HepG2 (cell line): ENCODE results near the gene KLHL33. TPM values are rescaled to one million over a fixed set of nuclear protein-coding genes. Genes with fewer than 3 reads are reported as not detected.
A peak's percentile ranks its signal among the peaks of the same experiment; 100 is the strongest.

Source experiments
- ARID3A ChIP-seq: IDR thresholded peaks from 2 replicates; pipeline ENCODE4 v1.6.1; 2012; ENCODE audit warnings: low read depth, low read length, improper control_type of control experiment
- BRD4 ChIP-seq: sonication (generic); formaldehyde crosslinking; IDR thresholded peaks from 2 replicates; pipeline ENCODE4 v1.4.0; 2020; ENCODE audit warnings: missing genetic modification reagents
- CCAR2 ChIP-seq: fragments of 200-400 bp; formaldehyde crosslinking; optimal IDR thresholded peaks from 2 replicates; pipeline ENCODE3; 2018; ENCODE audit warnings: low read depth, mild to moderate bottlenecking, low read length, moderate library complexity
- CENPT ChIP-seq: sonication (generic); formaldehyde crosslinking; IDR thresholded peaks from 2 replicates; pipeline ENCODE4 v1.8.0; 2022; ENCODE audit warnings: low read depth, mild to moderate bottlenecking, moderate library complexity, missing genetic modification reagents
- DNMT3B ChIP-seq: conservative IDR thresholded peaks from 2 replicates; pipeline ENCODE4 v1.6.1; 2016; ENCODE audit warnings: missing biosample characterization, control low read depth
- EHMT2 ChIP-seq: fragments of 200-600 bp; sonication (generic); IDR thresholded peaks from 2 replicates; pipeline ENCODE4 v1.7.0; 2017; ENCODE audit warnings: antibody characterized with exemption, low read depth, low read length, borderline replicate concordance
- HMGXB3 ChIP-seq: sonication (generic); formaldehyde crosslinking; IDR thresholded peaks from 2 replicates; pipeline ENCODE4 v1.4.0; 2020; ENCODE audit warnings: missing genetic modification reagents, borderline replicate concordance
- HNRNPL ChIP-seq: fragments of 200-400 bp; formaldehyde crosslinking; IDR thresholded peaks from 2 replicates; pipeline ENCODE4 v1.6.1; 2017; ENCODE audit warnings: mild to moderate bottlenecking, low read depth, low read length
- NR3C1 ChIP-seq: sonication (generic); formaldehyde crosslinking; IDR thresholded peaks from 2 replicates; pipeline ENCODE4 v1.4.0; 2020; ENCODE audit warnings: missing genetic modification reagents
- POLR2A ChIP-seq, 2 experiments: IDR thresholded peaks; 2 replicates each; pipeline ENCODE4 v1.6.1; 2011; ENCODE audit warnings: low read depth in 2 of 2, low read length in 2 of 2, mild to moderate bottlenecking in 1 of 2, moderate library complexity in 1 of 2; ENCODE audit not compliant: insufficient read depth in 1 of 2
- RFXAP ChIP-seq: sonication (generic); formaldehyde crosslinking; IDR thresholded peaks from 2 replicates; pipeline ENCODE4 v1.4.0; 2020; ENCODE audit warnings: missing genetic modification reagents, borderline replicate concordance
- SKI ChIP-seq: fragments of 450-650 bp; IDR thresholded peaks from one replicate; pipeline ENCODE4 v1.6.1; 2018; ENCODE audit warnings: mild to moderate bottlenecking; ENCODE audit not compliant: partially characterized antibody
- SMAD9 ChIP-seq: sonication (generic); formaldehyde crosslinking; IDR thresholded peaks from 2 replicates; pipeline ENCODE4 v1.5.1; 2020; ENCODE audit warnings: mild to moderate bottlenecking, missing genetic modification reagents
- TFE3 ChIP-seq: IDR thresholded peaks from 2 replicates; pipeline ENCODE4 v1.6.1; 2016
- ZFX ChIP-seq: sonication (generic); formaldehyde crosslinking; IDR thresholded peaks from 2 replicates; pipeline ENCODE4 v1.4.0; 2020; ENCODE audit warnings: mild to moderate bottlenecking, low read depth, missing genetic modification reagents, moderate library complexity
- ZKSCAN5 ChIP-seq: sonication (generic); formaldehyde crosslinking; IDR thresholded peaks from 2 replicates; pipeline ENCODE4 v1.5.1; 2020; ENCODE audit warnings: mild to moderate bottlenecking, missing genetic modification reagents
- ZNF20 ChIP-seq: sonication (generic); formaldehyde crosslinking; IDR thresholded peaks from 2 replicates; pipeline ENCODE4 v1.4.0; 2020; ENCODE audit warnings: mild to moderate bottlenecking, moderate library complexity, missing genetic modification reagents
- ZNF530 ChIP-seq: sonication (generic); formaldehyde crosslinking; IDR thresholded peaks from 2 replicates; pipeline ENCODE4 v1.5.0; 2020; ENCODE audit warnings: low read depth, mild to moderate bottlenecking, missing genetic modification reagents
- ZNF564 ChIP-seq: sonication (generic); formaldehyde crosslinking; IDR thresholded peaks from 2 replicates; pipeline ENCODE4 v1.8.1; 2023; ENCODE audit warnings: mild to moderate bottlenecking, missing genetic modification reagents
- ZNF644 ChIP-seq: IDR thresholded peaks from 2 replicates; pipeline ENCODE4 v1.6.1; 2016; ENCODE audit warnings: low read depth
- ZNF749 ChIP-seq: sonication (generic); formaldehyde crosslinking; IDR thresholded peaks from 2 replicates; pipeline ENCODE4 v1.8.0; 2022; ENCODE audit warnings: mild to moderate bottlenecking, missing genetic modification reagents, moderate library complexity, borderline replicate concordance
- ZNF83 ChIP-seq: sonication (generic); formaldehyde crosslinking; IDR thresholded peaks from 2 replicates; pipeline ENCODE4 v1.4.0; 2020; ENCODE audit warnings: missing genetic modification reagents, mild to moderate bottlenecking, borderline replicate concordance
- polyA plus RNA-seq, 8 experiments: library from polyadenylated mRNA; depleted of rRNA in 3 of 8; stranded (reverse) in 7 of 8; unstranded in 1 of 8; fragments of >200 nt; fragmentation: Illumina TruSeq in 4 of 8; extraction: Trizol in 4 of 8; gene quantifications; 2 replicates each; pipeline versions ENCODE4 v1.2.1 to v1.2.3, GENCODE V29; 2011 to 2016; ENCODE audit warnings: low read depth in 4 of 8, missing spikeins in 1 of 8, mixed read lengths in 1 of 8; ENCODE audit not compliant: insufficient read depth in 1 of 8
- total RNA-seq, 5 experiments: library from RNA; depleted of rRNA; stranded (reverse); fragments of >200 nt; fragmentation: Illumina TruSeq; extraction: Trizol; gene quantifications; 2 replicates each; pipeline ENCODE4 v1.2.3, GENCODE V29; 2016; ENCODE audit warnings: low read depth in 1 of 5

Gene KLHL33
- total and polyA plus RNA-seq, 2 of the 13 experiments (the other 11 are each of a cell fraction or from before 2014, with no cell fraction given): not detected

- TF ChIP-seq HMGXB3 (no peak), TFE3 (CRISPR knock-in tag) (no peak), SKI (no peak), DNMT3B (CRISPR knock-in tag) (no peak), HNRNPL (0 out of 2 replicates have a peak, but pooled peaks have one; percentile 19), ARID3A (no peak), BRD4 (no peak), ZNF83 (CRISPR knock-in tag) (peak; percentile 53; the same call in 1 of the 2 replicates), SMAD9 (no peak; the same call in 1 of the 2 replicates), CCAR2 (no peak), ZNF564 (CRISPR knock-in tag) (0 out of 2 replicates have a peak, but pooled peaks have one; percentile 60), EHMT2 (no peak), CENPT (peak; percentile 89), ZNF644 (CRISPR knock-in tag) (no peak), NR3C1 (CRISPR knock-in tag) (no peak), RFXAP (CRISPR knock-in tag) (0 out of 2 replicates have a peak, but pooled peaks have one; percentile 39), ZNF749 (peak; percentile 76; the same call in 1 of the 2 replicates), ZFX (CRISPR knock-in tag) (0 out of 2 replicates have a peak, but pooled peaks have one; percentile 47), POLR2A (IDR thresholded peaks at IDR 0.05; ENCODE audit: insufficient read depth in 1 of 2, low read depth in 2 of 2, low read length in 2 of 2) (peak in 1 of 2 experiments; percentile 35; a peak in 2 of 4 replicates), ZNF530 (no peak), ZKSCAN5 (CRISPR knock-in tag) (no peak), ZNF20 (CRISPR knock-in tag) (no peak; the same call in 1 of the 2 replicates)
Measured at GRCh38 chr14:20455355-20456300, 19.7 kb upstream of the KLHL33 start (continued).
